Measurements from ENCODE around the gene COL23A1.

The COL23A1 gene

GRCh38 chr5:178314061-178314660, 276.0 kb downstream of the COL23A1 start:
- H3K4me3 ChIP-seq (replicated peaks; ENCODE audit: low read depth, low read length) = no peak overlapping the region
- DNase-seq (ENCODE audit: extremely low read depth, low read depth) = no peak
- no peak for TF ChIP-seq CTCF (IDR thresholded peaks at IDR 0.05; ENCODE audit: low read depth, low read length, missing control alignments)

GRCh38 chr5:178313316-178313715, 276.9 kb downstream of the COL23A1 start:
- no peak overlapping the region for H3K4me3 ChIP-seq (replicated peaks; ENCODE audit: low read depth, low read length)
- TF ChIP-seq CTCF (IDR thresholded peaks at IDR 0.05; ENCODE audit: low read depth, low read length, missing control alignments) = no peak
- DNase-seq (ENCODE audit: extremely low read depth, low read depth) = no peak

GRCh38 chr5:178312880-178313282, 277.3 kb downstream of the COL23A1 start:
- no peak overlapping the region for H3K4me3 ChIP-seq (replicated peaks; ENCODE audit: low read depth, low read length)
- DNase-seq (ENCODE audit: extremely low read depth, low read depth) = no peak
- no peak for TF ChIP-seq CTCF (IDR thresholded peaks at IDR 0.05; ENCODE audit: low read depth, low read length, missing control alignments)

- no peak for DNase-seq (ENCODE audit: extremely low read depth, low read depth)
- no peak for TF ChIP-seq CTCF (IDR thresholded peaks at IDR 0.05; ENCODE audit: low read depth, low read length, missing control alignments)
- H3K4me3 ChIP-seq (replicated peaks; ENCODE audit: low read depth, low read length) = no peak overlapping the region
Measured at GRCh38 chr5:178310130-178310865, 279.9 kb downstream of the COL23A1 start.

- DNase-seq (ENCODE audit: extremely low read depth, low read depth) = no peak
- no peak overlapping the region for H3K4me3 ChIP-seq (replicated peaks; ENCODE audit: low read depth, low read length)
- TF ChIP-seq CTCF (IDR thresholded peaks at IDR 0.05; ENCODE audit: low read depth, low read length, missing control alignments) = no peak
Measured at GRCh38 chr5:178309271-178310013, 280.8 kb downstream of the COL23A1 start.

- no peak for TF ChIP-seq CTCF (IDR thresholded peaks at IDR 0.05; ENCODE audit: low read depth, low read length, missing control alignments)
- DNase-seq (ENCODE audit: extremely low read depth, low read depth) = no peak
Measured at GRCh38 chr5:178308541-178309092, 281.6 kb downstream of the COL23A1 start.

More at GRCh38 chr5:178308541-178309092, 281.6 kb downstream of the COL23A1 start:
- no peak overlapping the region for H3K4me3 ChIP-seq (replicated peaks; ENCODE audit: low read depth, low read length)
